ENCODE results near the gene HBM.
"Not testable (repeated sequence)": the region's sequence is repeated elsewhere in the genome, so short reads cannot be mapped to it uniquely, and the experiment has no call there.

Gene HBM

DNA sequence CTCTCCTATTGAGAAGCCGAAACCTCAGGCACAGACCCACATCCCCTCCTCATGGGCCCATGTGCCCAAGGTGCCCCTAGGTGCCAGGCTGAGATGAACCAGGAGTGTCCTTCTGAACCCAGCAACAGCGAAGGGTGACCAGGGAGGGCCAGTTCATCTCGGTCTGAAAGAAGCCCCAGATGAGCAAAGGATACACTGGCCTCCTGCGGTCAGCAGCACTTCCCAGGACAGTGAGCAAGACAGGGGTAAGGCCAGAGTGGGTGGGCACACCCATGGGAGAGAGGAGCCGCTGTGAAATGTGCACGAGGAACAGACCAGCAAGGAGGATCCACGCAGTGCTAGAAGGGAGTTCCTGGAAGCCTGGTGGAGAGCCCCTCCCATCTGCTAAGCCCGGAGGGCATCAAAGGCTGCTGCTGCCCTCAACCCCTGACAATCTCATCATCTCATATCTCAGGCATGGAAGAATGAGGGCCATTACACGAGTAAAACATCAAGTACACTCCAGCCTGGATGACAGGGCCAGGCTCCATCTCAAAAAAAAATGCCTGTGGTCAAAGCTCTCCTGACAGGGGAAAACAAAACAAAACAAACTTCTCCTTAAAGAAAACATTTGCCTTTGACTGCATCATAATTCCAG lies 16.6 kb upstream of the HBM start:
- DNase-seq: no peak

- DNase-seq: no peak
These were observed 13.3 kb upstream of the HBM start, which contains the start of gene HBZ for GRCh38 chr16:152141-153128. TSS of gene HBZ (plus strand) at chr16:152644. CDS start at chr16:152910, 266 bp downstream.

- not testable (repeated sequence) for DNase-seq
These were observed 12.7 kb upstream of the HBM start for GRCh38 chr16:153129-153521.

- DNase-seq: not testable (repeated sequence)
These were observed 12.1 kb upstream of the HBM start for GRCh38 chr16:153550-154216.

GRCh38 chr16:154217-155030 lies 11.4 kb upstream of the HBM start:
- DNase-seq: no peak

- DNase-seq: no peak
These were observed 10.8 kb upstream of the HBM start for GRCh38 chr16:155031-155398.

DNA sequence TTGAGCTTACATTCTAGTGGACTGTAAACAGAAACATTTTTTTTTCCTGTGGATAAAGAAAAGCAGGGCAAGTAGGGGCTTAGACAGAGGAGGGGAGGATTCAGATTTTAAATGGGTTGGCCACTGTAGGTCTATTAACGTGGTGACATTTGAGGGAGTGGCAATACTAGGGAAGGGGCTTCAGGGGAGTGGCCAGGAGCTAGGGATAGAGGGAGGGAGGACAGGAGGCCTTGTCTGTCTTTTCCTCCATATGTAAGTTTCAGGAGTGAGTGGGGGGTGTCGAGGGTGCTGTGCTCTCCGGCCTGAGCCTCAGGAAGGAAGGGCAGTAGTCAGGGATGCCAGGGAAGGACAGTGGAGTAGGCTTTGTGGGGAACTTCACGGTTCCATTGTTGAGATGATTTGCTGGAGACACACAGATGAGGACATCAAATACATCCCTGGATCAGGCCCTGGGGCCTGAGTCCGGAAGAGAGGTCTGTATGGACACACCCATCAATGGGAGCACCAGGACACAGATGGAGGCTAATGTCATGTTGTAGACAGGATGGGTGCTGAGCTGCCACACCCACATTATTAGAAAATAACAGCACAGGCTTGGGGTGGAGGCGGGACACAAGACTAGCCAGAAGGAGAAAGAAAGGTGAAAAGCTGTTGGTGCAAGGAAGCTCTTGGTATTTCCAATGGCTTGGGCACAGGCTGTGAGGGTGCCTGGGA lies 6.5 kb upstream of the HBM start:
- DNase-seq: no peak

GRCh38 chr16:160242-160641 lies 5.5 kb upstream of the HBM start:
- DNase-seq: not testable (repeated sequence)

DNA sequence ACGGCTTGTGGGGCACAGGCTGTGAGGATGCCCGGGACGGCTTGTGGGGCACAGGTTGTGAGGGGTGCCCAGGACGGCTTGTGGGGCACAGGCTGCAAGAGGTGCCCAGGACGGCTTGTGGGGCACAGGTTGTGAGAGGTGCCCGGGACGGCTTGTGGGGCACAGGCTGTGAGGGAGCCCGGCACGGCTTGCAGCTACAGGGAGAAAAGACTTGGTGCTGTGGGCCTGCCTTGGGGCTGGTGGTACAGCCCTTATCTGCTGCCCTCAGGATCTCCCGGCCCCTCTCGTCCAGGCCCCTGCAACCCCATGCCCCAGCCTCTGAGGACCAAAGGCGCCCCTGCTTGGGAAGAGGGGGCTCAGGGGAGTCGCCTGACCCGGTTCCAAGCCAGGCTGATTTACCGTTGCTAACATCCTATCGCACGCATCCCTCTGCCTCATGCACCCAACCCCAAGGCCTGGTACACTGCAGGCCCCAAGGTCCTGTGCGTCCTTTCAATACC lies 5.0 kb upstream of the HBM start:
- no peak for DNase-seq

DNA sequence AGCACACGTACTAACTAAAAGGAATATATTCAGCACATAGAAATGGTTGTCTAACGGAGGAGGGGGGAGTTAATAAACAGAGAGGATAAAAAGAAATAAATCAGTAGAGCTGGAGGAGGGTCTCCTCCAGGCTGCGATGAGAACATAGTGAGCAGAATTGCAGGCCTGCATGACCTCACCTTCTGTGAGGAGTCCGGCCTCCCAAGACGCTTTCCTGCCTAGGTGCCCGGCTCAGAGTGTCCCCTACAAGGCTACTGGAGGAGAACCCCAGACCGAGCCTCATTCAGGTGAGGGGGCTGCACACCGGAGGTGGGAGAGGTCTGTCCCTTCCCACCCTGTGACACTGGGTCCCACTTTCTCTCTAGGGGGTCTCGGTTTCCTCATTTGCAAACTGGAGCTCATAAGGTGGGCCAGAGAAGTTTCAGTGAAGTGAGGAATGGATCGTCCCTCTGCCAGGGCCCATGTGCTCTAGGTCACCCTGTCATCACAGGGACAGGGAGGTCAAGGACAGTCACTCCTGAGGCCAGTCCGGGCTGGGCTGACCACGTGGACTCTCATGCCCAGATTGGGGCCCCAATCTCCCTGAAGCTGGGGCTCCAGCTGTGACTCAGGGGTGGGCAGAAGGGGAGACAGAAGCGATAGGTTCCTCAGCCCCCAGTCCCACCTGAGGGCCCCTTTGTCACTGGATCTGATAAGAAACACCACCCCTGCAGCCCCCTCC lies 3.3 kb upstream of the HBM start:
- DNase-seq: no peak

DNA sequence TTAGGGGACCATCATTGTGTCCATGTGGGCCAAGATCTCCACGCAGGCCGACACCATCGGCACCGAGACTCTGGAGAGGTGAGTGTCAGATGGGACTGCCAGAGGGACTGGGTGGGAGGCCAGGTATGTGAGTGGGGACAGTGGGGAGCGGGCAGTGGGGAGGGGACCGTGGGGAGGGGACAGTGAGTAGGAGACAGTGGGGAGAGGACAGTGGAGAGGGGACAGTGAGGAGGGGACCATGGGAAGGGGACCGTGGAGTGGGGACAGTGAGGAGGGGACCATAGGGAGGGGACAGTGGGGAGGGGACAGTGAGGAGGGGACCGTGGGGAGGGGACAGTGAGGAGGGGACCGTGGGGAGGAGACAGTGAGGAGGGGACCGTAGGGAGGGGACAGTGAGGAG lies 2.6 kb upstream of the HBM start:
- DNase-seq: not testable (repeated sequence)

GRCh38 chr16:163696-164095 lies 2.1 kb upstream of the HBM start:
- not testable (repeated sequence) for DNase-seq

- DNase-seq: not testable (repeated sequence)
These were observed 1.5 kb upstream of the HBM start for GRCh38 chr16:164134-164823.

DNA sequence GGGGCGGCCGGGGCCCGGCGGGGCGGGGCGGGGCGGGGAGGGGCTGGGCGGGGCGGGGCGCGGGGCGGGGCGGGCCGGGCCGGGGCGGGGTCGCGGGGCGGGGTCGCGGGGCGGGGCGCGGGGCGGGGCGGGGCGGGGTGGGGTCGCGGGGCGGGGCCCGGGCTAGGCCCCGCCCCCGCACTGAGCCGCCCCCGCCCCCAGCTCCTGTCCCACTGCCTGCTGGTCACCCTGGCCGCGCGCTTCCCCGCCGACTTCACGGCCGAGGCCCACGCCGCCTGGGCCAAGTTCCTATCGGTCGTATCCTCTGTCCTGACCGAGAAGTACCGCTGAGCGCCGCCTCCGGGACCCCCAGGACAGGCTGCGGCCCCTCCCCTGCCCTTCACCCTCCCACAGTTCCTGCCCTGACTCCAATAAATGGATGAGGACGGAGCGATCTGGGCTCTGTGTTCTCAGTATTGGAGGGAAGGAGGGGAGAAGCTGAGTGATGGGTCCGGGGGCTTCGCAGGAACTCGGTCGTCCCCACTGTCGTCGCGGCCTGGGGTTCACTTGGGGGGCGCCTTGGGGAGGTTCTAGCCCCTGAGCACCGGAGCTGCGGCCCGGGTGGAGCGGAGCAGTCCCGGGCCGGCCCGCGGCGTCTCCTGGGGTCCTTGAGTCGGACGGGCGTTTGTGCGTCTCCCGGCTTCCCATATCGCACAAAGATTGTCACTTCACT lies 795 bp upstream of the HBM start:
- no peak for DNase-seq

GRCh38 chr16:166375-167121 lies 770 bp downstream of the HBM start:
- DNase-seq: no peak

GRCh38 chr16:167122-167690 lies 1.4 kb downstream of the HBM start:
- no peak for DNase-seq

DNA sequence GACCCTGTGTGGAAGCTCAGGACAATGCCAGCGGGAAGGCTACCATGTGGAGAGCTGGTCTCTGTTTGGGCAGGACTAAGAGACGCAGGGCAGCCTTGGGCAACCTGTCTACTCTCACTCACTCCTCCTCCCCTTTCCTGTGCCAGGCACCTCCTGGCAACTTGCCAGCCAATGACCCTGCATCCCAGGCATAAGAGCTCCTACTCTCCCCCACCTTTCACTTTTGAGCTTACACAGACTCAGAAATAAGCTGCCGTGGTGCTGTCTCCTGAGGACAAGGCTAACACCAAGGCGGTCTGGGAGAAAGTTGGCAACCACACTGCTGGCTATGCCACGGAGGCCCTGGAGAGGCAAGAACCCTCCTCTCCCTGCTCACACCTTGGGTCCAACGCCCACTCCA lies 2.6 kb downstream of the HBM start:
- no peak for DNase-seq

- DNase-seq: no peak
These were observed 3.2 kb downstream of the HBM start for GRCh38 chr16:169014-169413.

DNA sequence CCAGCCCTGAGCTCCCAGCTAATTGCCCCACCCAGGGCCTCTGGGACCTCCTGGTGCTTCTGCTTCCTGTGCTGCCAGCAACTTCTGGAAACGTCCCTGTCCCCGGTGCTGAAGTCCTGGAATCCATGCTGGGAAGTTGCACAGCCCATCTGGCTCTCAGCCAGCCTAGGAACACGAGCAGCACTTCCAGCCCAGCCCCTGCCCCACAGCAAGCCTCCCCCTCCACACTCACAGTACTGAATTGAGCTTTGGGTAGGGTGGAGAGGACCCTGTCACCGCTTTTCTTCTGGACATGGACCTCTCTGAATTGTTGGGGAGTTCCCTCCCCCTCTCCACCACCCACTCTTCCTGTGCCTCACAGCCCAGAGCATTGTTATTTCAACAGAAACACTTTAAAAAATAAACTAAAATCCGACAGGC lies 4.3 kb downstream of the HBM start:
- not testable (repeated sequence) for DNase-seq
